ENCODE measurements around the gene SLC7A4.
"Not testable (repeated sequence)": the region's sequence is repeated elsewhere in the genome, so short reads cannot be mapped to it uniquely, and the experiment has no call there.

The SLC7A4 gene, protein sequence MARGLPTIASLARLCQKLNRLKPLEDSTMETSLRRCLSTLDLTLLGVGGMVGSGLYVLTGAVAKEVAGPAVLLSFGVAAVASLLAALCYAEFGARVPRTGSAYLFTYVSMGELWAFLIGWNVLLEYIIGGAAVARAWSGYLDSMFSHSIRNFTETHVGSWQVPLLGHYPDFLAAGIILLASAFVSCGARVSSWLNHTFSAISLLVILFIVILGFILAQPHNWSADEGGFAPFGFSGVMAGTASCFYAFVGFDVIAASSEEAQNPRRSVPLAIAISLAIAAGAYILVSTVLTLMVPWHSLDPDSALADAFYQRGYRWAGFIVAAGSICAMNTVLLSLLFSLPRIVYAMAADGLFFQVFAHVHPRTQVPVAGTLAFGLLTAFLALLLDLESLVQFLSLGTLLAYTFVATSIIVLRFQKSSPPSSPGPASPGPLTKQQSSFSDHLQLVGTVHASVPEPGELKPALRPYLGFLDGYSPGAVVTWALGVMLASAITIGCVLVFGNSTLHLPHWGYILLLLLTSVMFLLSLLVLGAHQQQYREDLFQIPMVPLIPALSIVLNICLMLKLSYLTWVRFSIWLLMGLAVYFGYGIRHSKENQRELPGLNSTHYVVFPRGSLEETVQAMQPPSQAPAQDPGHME

GRCh38 chr22:21032037-21032867 is at the start of gene SLC7A4:
TSS of gene SLC7A4 (minus strand) at chr22:21032561. CDS start at chr22:21031812, 749 bp downstream.
- DNase-seq: no peak

DNA sequence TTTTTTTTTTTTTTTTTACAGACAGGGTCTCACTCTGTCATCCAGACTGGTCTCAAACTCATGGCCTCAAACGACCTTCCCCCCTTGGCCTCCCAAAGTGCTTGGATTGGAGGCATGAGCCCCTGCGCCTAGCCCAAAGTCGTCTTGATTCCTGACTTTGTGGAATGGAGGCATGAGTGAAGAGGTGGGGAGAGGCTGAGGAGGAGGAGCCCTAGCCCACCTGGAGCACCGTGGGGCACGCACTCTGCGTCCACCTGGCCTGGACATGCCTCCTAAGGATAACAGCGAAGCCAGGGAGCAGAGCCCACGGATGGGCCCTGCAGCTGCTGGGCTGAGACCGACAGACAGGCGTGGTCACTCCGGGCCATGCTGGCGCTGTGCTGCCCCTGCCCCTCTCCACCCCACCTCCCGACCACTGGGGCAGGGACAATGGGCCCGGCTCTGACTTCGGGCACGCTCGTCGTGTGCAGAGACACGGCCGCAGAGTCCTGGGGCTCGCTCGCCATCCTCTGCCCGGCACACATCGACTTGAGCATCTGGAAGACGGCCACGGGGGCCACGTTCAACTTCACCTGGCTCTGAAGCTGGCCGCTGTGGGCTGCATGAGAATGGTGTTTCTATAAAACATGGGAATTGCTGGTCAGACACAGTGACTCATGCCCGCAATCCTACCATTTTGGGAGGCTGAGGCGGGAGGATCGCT is 48.2 kb upstream of the SLC7A4 start:
- DNase-seq: no peak

DNA sequence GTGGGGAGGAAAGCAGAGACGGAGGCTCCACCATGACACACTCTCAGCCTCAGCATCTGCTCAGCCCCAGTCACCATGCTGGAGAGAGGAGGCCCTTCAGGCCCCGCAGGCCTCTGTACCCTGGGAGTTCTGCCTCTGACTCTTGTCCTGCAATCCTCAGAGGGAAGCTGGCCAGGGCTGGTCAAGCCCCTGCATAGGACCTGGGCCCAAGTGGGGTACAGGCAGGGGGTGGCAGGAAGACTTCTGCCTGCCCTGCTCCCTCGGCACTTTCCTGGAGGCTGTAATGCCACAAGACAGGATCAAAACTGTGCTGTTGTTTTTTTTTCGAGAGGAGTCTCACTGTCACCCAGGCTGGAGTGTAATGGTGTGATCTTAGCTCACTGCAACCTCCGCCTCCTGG is 47.1 kb upstream of the SLC7A4 start:
- DNase-seq: no peak

- no peak for DNase-seq
Measured at GRCh38 chr22:21078916-21079315, 46.6 kb upstream of the SLC7A4 start.

DNA sequence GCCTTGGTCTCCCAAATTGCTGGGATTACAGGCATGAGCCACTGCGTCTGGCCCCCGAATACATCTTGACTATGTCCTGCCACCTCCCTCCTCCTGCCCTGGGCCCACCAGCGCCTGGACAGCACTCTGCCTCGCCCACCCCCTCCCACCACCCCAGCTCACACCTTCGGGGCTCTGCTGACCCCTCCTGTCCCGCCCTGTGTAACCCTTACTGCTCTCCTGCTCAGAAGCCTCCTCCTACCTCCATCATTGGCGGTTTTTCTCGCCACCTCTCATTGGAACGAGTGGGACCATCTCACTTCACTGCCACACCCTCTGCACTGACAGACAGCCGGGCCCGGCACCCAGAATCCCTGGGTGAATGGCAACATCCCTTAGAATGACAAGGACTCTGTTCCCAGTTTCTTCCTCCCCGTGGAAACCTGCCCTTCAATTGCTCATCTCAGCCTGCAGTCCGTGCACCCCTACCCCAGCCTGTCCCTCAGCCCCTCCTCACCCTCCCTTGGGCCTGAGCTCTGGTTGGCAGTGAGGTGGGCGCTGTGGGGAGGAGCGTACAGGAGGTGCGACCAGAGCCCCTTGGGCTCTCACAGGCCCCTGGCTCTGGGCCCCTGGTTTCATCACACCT is 45.6 kb upstream of the SLC7A4 start:
- DNase-seq: no peak

GRCh38 chr22:21076912-21077625 is 44.7 kb upstream of the SLC7A4 start:
- DNase-seq: no peak

- no peak for DNase-seq
Measured at GRCh38 chr22:21075516-21076138, 43.3 kb upstream of the SLC7A4 start.

DNA sequence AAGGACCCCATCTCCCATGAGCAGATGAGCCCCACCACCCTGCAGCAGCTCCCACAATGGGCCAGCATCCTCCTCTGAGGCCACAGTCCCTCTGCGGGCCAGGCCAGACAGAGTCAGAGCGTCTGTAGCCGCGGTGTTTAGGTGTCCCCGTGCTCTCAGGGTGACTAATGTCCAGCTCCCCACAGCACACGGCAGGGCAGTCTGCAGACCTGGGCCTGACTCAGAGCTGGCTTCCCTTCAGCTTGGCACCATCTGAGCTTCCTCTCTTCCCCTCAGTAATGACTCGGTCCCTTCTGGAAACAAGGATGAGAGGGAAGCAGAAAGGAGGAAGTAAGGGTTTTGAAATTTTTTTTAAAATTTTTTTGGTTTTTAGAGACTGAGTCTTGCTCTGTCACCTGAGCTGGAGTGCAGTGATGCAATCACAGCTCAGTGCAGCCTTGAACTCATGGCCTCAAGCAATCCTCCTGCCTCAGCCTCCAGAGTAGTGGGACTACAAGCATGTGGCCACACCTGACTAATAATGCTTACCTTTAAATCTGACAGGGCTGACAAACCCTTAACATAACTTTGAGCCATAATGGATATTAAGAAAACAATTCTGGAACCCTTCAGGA is 41.8 kb upstream of the SLC7A4 start:
- no peak for DNase-seq

GRCh38 chr22:21073482-21073881 is 41.1 kb upstream of the SLC7A4 start:
- DNase-seq: no peak

DNA sequence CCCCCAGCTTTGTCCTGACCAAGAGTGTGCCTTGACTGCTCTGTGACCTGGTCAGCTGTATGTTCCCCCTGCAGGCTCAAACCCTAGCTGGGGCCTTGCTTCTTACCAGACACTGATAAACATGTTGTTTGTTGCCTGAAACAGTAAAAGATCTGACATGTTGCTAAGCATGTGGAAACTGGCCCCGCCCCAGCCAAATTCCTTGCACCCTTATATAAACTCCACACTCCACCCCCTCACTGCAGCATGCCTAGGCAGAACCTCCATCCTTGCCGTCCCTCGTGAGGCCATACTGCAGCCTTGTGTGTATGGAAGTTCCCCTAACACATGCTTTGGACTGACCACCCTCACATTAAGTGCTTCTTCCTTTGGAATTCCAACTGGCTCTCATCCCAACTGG is 40.7 kb upstream of the SLC7A4 start:
- DNase-seq: no peak

DNA sequence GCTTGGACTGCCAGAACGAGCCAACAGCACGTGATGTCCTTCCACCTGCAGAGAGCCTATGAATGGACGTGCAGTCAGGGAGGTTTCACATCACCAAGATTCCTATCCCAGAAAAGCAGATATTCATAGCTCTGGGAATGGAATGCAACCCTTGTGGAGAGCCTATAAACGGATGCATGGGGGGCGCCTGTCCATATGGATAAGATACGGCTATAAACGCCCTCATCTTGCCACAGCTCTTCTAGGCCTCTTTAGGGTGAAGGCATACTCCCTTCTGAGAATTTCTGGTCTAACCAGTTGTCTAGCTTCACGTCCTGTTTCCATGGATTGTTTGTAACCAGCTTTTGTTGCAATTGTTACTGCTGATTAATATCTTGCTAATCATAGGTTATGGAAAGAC is 39.4 kb upstream of the SLC7A4 start:
- not testable (repeated sequence) for DNase-seq

DNA sequence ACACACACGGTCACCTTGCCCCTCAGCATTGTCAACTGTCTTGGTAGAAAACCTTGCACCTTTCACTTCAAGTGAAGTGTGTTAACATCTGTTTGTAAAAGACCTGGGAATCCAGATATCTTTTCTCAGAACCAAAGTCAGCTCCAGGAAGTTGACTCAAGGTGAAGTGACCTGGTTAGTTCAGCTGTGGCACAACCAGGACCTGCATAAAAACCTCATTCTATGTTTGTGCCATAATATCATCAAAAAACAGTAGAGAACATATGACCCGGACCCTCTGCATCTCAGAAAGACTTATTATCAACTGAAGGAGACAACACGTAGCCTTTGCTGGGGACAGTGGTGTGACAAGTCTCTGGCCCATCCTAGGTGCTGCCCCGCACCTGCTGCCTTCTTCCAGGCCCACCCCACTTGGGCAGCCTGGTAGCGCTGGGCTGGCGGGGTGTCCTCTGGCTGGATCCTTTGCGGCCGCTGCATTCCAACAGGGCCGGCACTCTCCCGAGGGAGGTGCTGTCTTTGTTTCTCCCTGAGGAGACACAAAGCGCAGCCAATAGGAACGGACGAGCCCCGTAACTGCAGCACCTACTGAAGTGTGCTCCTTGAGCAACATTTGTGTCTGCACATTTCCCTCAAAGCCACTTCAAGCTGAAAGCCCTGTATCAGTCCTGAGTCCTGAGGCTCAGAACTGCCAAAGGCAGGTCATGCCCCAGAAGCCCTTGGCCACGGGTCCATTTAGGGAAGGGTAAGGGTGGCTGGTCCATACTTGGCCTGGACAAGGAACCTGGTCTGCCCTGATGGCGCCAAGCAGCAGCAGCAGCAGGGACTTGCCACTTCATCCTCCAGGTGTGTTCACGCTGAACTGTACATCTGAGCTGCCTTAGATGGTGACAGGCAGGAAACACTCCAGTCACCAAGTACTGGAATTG is 38.6 kb upstream of the SLC7A4 start:
- no peak for DNase-seq

- no peak for DNase-seq
Measured at GRCh38 chr22:21069375-21069774, 37.0 kb upstream of the SLC7A4 start.

DNA sequence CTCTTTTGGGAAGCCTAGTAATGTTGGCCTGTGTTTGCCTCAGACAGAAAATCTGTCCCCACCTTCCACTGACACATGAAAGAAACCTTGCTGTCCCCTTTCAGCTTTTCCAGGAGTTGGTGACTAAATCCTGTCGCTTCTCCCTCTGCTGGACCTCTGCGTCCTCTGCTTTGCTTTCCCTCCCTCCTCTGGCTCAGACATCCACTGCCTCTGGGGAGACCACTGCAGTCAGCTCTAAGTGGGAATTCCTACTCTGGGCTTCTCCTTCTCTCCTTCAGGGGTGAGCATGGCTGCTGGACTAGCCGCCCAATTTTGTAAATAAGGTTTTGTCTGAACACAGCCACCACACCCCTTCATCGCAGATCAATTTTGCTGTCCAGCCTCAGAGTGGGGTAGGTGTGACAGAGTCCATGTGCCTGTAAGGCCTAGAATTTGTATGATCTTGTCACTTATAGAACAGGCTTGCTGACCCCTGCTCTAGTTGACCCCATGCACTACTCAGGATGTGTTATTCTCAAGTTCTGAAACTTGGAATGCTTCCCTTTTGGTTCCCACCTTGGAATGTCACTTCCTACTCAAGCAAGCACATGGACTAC is 36.4 kb upstream of the SLC7A4 start:
- no peak for DNase-seq

GRCh38 chr22:21067901-21068680 is 35.7 kb upstream of the SLC7A4 start:
- no peak for DNase-seq

GRCh38 chr22:21067075-21067900 is 34.9 kb upstream of the SLC7A4 start:
- no peak for DNase-seq

All from NCI-H2171 (cell line).